ENCODE data around the gene SYT15.
"Not testable (repeated sequence)": the region's sequence is repeated elsewhere in the genome, so short reads cannot be mapped to it uniquely, and the experiment has no call there.

Gene SYT15

GRCh38 chr10:46578474-46579178, at the start of gene SYT15:
SYT15 (plus strand) TSS chr10:46579128; CDS start chr10:46579169, 41 bp downstream.
- not testable (repeated sequence) for DNase-seq

GRCh38 chr10:46529742-46530141, 49.2 kb upstream of the SYT15 start:
- not testable (repeated sequence) for DNase-seq

- no peak for DNase-seq
These were observed 48.4 kb upstream of the SYT15 start for GRCh38 chr10:46530249-46531186.

GRCh38 chr10:46532256-46532655, 46.7 kb upstream of the SYT15 start:
- DNase-seq = not testable (repeated sequence)

- no peak for DNase-seq
These were observed 44.0 kb upstream of the SYT15 start for GRCh38 chr10:46534828-46535524.

- DNase-seq = no peak
These were observed 42.8 kb upstream of the SYT15 start for GRCh38 chr10:46536171-46536570.

GRCh38 chr10:46536781-46537180, 42.1 kb upstream of the SYT15 start:
- DNase-seq = no peak

- no peak for DNase-seq
These were observed 41.6 kb upstream of the SYT15 start for GRCh38 chr10:46537309-46537708.

GRCh38 chr10:46538155-46538554, 40.8 kb upstream of the SYT15 start:
- no peak for DNase-seq

- no peak for DNase-seq
These were observed 40.1 kb upstream of the SYT15 start for GRCh38 chr10:46538717-46539426.

- DNase-seq = no peak
These were observed 39.1 kb upstream of the SYT15 start for GRCh38 chr10:46539596-46540411.

- DNase-seq = no peak
These were observed 38.4 kb upstream of the SYT15 start for GRCh38 chr10:46540412-46541016.

GRCh38 chr10:46541017-46541661, 37.8 kb upstream of the SYT15 start:
- no peak for DNase-seq

- DNase-seq = no peak
These were observed 37.0 kb upstream of the SYT15 start for GRCh38 chr10:46541735-46542566.

GRCh38 chr10:46542567-46543465, 36.1 kb upstream of the SYT15 start:
- DNase-seq = no peak

- DNase-seq = no peak
These were observed 35.2 kb upstream of the SYT15 start for GRCh38 chr10:46543466-46544377.

GRCh38 chr10:46544989-46545791, 33.7 kb upstream of the SYT15 start:
- no peak for DNase-seq
